Measurements from ENCODE around the gene TIMELESS. TPM values are rescaled to one million over a fixed set of nuclear protein-coding genes. Genes with fewer than 3 reads are reported as not detected.

The TIMELESS gene
- total RNA-seq, 1 donor from 2014 or later, result 65.5 TPM

GRCh38 chr12:56469007-56469930, 20.0 kb upstream of the TIMELESS start:
- DNase-seq (ENCODE audit: low spot score, unreplicated experiment), result no peak
- peaks cover 7% of the 10 kb centered on the region for H3K4me1 Mint-ChIP-seq (ENCODE audit: low read depth)
- peaks cover 2% of the 10 kb centered on the region for H3K27me3 Mint-ChIP-seq
- H3K9me3 Mint-ChIP-seq (ENCODE audit: low read depth), result no peaks in the 10 kb centered on the region
- TF ChIP-seq CTCF (IDR thresholded peaks at IDR 0.05; ENCODE audit: unreplicated experiment), result no peak
- peak overlapping the region; percentile 98 for H3K27ac Mint-ChIP-seq
- H3K4me3 Mint-ChIP-seq (ENCODE audit: low read depth), result peak overlapping the region; percentile 92
- H3K36me3 Mint-ChIP-seq (ENCODE audit: insufficient read depth), result peaks cover 1% of the 10 kb centered on the region

- DNase-seq (ENCODE audit: low spot score, unreplicated experiment), result peak; percentile 77
- Mint-ChIP-seq H3K4me3 (ENCODE audit: low read depth) (peak within 1 kb of the TSS; percentile 92), H3K9me3 (ENCODE audit: low read depth) (no peaks in the 10 kb centered on the region), H3K4me1 (ENCODE audit: low read depth) (peaks cover 7% of the 10 kb centered on the region), H3K27me3 (peaks cover 2% of the 10 kb centered on the region), H3K27ac (peak within 1 kb of the TSS; percentile 98), H3K36me3 (ENCODE audit: insufficient read depth) (peaks cover 1% of the 10 kb centered on the region)
- TF ChIP-seq CTCF (IDR thresholded peaks at IDR 0.05; ENCODE audit: unreplicated experiment), result peak; percentile 27
Observed at GRCh38 chr12:56468216-56469006, 19.2 kb upstream of the TIMELESS start, which contains the start of gene SPRYD4. Gene SPRYD4, plus strand, starts transcription at chr12:56468578. Its CDS starts 14 bp downstream, at chr12:56468592.

GRCh38 chr12:56462565-56462964, 13.3 kb upstream of the TIMELESS start:
- no peaks in the 10 kb centered on the region for H3K9me3 Mint-ChIP-seq (ENCODE audit: low read depth)

GRCh38 chr12:56461235-56462159, 12.3 kb upstream of the TIMELESS start:
- H3K36me3 Mint-ChIP-seq (ENCODE audit: insufficient read depth), result no peaks in the 10 kb centered on the region
- peaks cover 2% of the 10 kb centered on the region for H3K27me3 Mint-ChIP-seq
- H3K27ac Mint-ChIP-seq, result no peak overlapping the region
- no peak for DNase-seq (ENCODE audit: low spot score, unreplicated experiment)
- no peak overlapping the region for H3K4me3 Mint-ChIP-seq (ENCODE audit: low read depth)
- TF ChIP-seq CTCF (IDR thresholded peaks at IDR 0.05; ENCODE audit: unreplicated experiment), result no peak
- H3K4me1 Mint-ChIP-seq (ENCODE audit: low read depth), result no peaks in the 10 kb centered on the region
- no peaks in the 10 kb centered on the region for H3K9me3 Mint-ChIP-seq (ENCODE audit: low read depth)

More at GRCh38 chr12:56462565-56462964, 13.3 kb upstream of the TIMELESS start:
- no peak for DNase-seq (ENCODE audit: low spot score, unreplicated experiment)
- Mint-ChIP-seq H3K4me1 (ENCODE audit: low read depth) (no peaks in the 10 kb centered on the region), H3K4me3 (ENCODE audit: low read depth) (no peak overlapping the region), H3K27ac (no peak overlapping the region), H3K27me3 (peaks cover 2% of the 10 kb centered on the region), H3K36me3 (ENCODE audit: insufficient read depth) (no peaks in the 10 kb centered on the region)
- no peak for TF ChIP-seq CTCF (IDR thresholded peaks at IDR 0.05; ENCODE audit: unreplicated experiment)

Data from progenitor cell of endocrine pancreas (in vitro differentiated cells).